Spinal cord (tissue), 10 donors: ENCODE data around the gene LRRC38. TPM values are rescaled to one million over a fixed set of nuclear protein-coding genes. Genes with fewer than 3 reads are reported as not detected.

Experiments used
- DNase-seq, 6 donors: peaks; one replicate each; pipeline versions ENCODE4 v3.0.0 to v3.0.0-alpha.2; 2013 to 2015; ENCODE audit warnings: low spot score in 6 of 6, low read depth in 4 of 6
- H3K27ac ChIP-seq: one replicate; pipeline ENCODE4 v1.5.1; 2013; ENCODE audit warnings: low read depth, low read length, control low read depth
- H3K27me3 ChIP-seq: one replicate; pipeline ENCODE4 v1.6.1; 2013; ENCODE audit warnings: low read length; ENCODE audit not compliant: control insufficient read depth, insufficient read depth
- H3K36me3 ChIP-seq: one replicate; pipeline ENCODE4 v1.6.1; 2013; ENCODE audit warnings: low read length; ENCODE audit not compliant: control insufficient read depth, insufficient read depth
- H3K4me1 ChIP-seq: one replicate; pipeline ENCODE4 v1.6.1; 2013; ENCODE audit warnings: low read length; ENCODE audit not compliant: control insufficient read depth, insufficient read depth
- H3K4me3 ChIP-seq: one replicate; pipeline ENCODE4 v1.5.1; 2013; ENCODE audit warnings: low read depth, low read length, control low read depth
- H3K9me3 ChIP-seq: one replicate; pipeline ENCODE4 v1.6.1; 2013; ENCODE audit warnings: low read length; ENCODE audit not compliant: control insufficient read depth, insufficient read depth
- WGBS: methylation state at CpG from one replicate; pipeline ENCODE4 v1.1.5; 2013; ENCODE audit warnings: missing lambda C conversion rate; ENCODE audit not compliant: insufficient coverage; 5-methylcytosine and 5-hydroxymethylcytosine counted together
- polyA plus RNA-seq, 2 donors: library from polyadenylated mRNA; unstranded; fragments of 120-200 nt; gene quantifications; one replicate each; pipeline ENCODE4 v1.2.1, GENCODE V29; 2013; ENCODE audit not compliant: insufficient read length in 2 of 2
- total RNA-seq, 2 donors: library from RNA; depleted of rRNA in 1 of 2; stranded (reverse); fragments of 120-200 nt in 1 of 2; fragments of >200 nt in 1 of 2; gene quantifications; one replicate each; pipeline versions ENCODE4 v1.2.3 to v1.2.4, GENCODE V29; 2013 to 2014
- donor health status: healthy.

The LRRC38 gene
- total and polyA plus RNA-seq, 4 donors, result 0.55 to 4.8 (median 2.8) TPM

DNA sequence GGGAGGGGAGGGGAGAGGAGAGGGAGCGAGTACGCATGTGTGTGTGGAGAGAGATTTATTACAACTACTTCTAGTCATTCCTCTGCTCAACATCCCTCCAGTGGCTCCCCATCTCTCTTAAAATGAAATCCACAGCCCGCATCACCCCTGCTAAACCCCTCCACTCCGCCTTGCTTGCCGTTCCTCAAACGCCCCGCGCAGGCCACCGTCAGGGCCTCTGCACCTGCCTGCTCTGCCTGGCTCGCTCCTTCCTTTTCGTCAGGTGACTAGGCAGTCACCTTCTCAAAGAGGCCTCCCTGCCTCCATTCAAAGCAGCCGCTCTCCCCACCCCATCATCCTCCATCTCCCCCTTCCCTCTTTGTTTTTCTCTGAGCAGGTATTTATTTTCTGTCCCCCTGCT, 29.9 kb downstream of the LRRC38 start:
- Histone ChIP-seq H3K27ac (no peak overlapping the region), H3K4me3 (no peak overlapping the region), H3K9me3 (no peaks in the 10 kb centered on the region), H3K27me3 (no peaks in the 10 kb centered on the region), H3K4me1 (peaks cover 5% of the 10 kb centered on the region), H3K36me3 (no peaks in the 10 kb centered on the region)
- peak in 1 of 6 donors; percentile 29 for DNase-seq
- WGBS, result 79% methylated on average over 10 of the region's 12 CpGs

- no peak overlapping the region for H3K27ac ChIP-seq
- 93% methylated on average over 2 of the region's 4 CpGs for WGBS
- H3K27me3 ChIP-seq, result no peaks in the 10 kb centered on the region
- H3K4me1 ChIP-seq, result peaks cover 5% of the 10 kb centered on the region
- no peak for DNase-seq
- no peak overlapping the region for H3K4me3 ChIP-seq
- no peaks in the 10 kb centered on the region for H3K36me3 ChIP-seq
- peaks cover under 1% of the 10 kb centered on the region for H3K9me3 ChIP-seq
These were observed 31.2 kb downstream of the LRRC38 start for GRCh38 chr1:13482600-13482999.

- Histone ChIP-seq H3K27me3 (no peaks in the 10 kb centered on the region), H3K4me1 (peaks cover 2% of the 10 kb centered on the region), H3K9me3 (peaks cover 1% of the 10 kb centered on the region), H3K27ac (no peak overlapping the region), H3K36me3 (no peaks in the 10 kb centered on the region), H3K4me3 (no peak overlapping the region)
- no peak for DNase-seq
- 73% methylated on average over 6 of the region's 11 CpGs for whole genome bisulfite sequencing
These were observed 34.5 kb downstream of the LRRC38 start for GRCh38 chr1:13479171-13479856.

- peak in 5 of 6 donors; percentile 7 to 77 (median 23) for DNase-seq
These were observed 35.1 kb downstream of the LRRC38 start for GRCh38 chr1:13478692-13479091.

DNA sequence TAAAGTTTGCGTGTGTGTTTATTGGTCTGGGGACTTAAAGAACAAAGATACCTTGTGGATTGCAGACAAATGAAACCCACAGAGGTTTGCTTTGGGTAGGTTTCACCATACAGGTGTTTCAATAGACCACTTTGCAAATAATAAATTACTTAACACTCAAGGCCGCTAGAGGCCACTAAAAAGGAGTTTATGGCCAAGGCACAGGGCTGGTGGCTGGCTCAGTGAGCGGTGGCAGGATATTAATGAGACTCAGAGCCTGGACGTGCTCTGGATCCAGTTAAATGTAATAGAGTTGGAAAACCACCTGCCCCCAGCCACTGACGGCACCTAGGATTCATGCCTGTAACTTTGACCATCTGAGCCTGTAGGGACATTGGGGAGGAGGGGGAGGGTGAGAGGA, 44.5 kb downstream of the LRRC38 start:
- Histone ChIP-seq H3K4me1 (peaks cover 6% of the 10 kb centered on the region), H3K27ac (no peak overlapping the region), H3K27me3 (no peaks in the 10 kb centered on the region), H3K36me3 (no peaks in the 10 kb centered on the region), H3K9me3 (no peaks in the 10 kb centered on the region), H3K4me3 (no peak overlapping the region)
- peak in 4 of 6 donors; percentile 6 to 85 (median 24) for DNase-seq
- 0% methylated on average over 1 of the region's 5 CpGs for WGBS

More at GRCh38 chr1:13478692-13479091, 35.1 kb downstream of the LRRC38 start:
- Histone ChIP-seq H3K4me3 (no peak overlapping the region), H3K36me3 (no peaks in the 10 kb centered on the region), H3K9me3 (peaks cover 1% of the 10 kb centered on the region), H3K27ac (no peak overlapping the region), H3K27me3 (no peaks in the 10 kb centered on the region), H3K4me1 (no peaks in the 10 kb centered on the region)
- WGBS, result 8% methylated on average over 1 of the region's 2 CpGs

DNA sequence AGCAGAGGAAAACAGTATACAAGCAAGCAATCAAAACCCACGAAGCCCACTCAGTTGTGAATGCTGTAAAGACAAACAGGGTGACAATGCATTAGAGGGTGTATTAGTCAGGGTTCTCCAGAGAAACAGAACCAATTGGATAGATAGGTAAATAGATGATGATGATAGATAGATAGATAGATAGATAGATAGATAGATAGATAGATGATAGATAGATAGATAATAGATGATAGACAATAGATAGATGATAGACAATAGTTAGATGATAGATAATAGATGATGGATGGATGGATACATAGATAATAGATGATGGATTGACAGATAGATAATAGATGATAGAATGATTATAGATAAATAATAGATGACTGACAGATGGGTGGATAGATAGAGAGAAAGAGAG, 48.3 kb downstream of the LRRC38 start:
- Histone ChIP-seq H3K9me3 (no peaks in the 10 kb centered on the region), H3K4me3 (no peak overlapping the region), H3K36me3 (no peaks in the 10 kb centered on the region), H3K27me3 (no peaks in the 10 kb centered on the region), H3K27ac (no peak overlapping the region), H3K4me1 (peaks cover 10% of the 10 kb centered on the region)
- no peak for DNase-seq
- 83% methylated on average over 1 of the region's 1 CpG for WGBS

- H3K36me3 ChIP-seq, result no peaks in the 10 kb centered on the region
- no peak overlapping the region for H3K27ac ChIP-seq
- H3K4me1 ChIP-seq, result peaks cover 4% of the 10 kb centered on the region
- H3K27me3 ChIP-seq, result no peaks in the 10 kb centered on the region
- H3K4me3 ChIP-seq, result no peak overlapping the region
- no peaks in the 10 kb centered on the region for H3K9me3 ChIP-seq
- 75% methylated on average over 5 of the region's 7 CpGs for WGBS
- DNase-seq, result no peak
These were observed 51.1 kb downstream of the LRRC38 start for GRCh38 chr1:13462682-13463081.

GRCh38 chr1:13461977-13462376, 51.8 kb downstream of the LRRC38 start:
- H3K36me3 ChIP-seq, result no peaks in the 10 kb centered on the region
- no peak overlapping the region for H3K4me3 ChIP-seq
- H3K9me3 ChIP-seq, result no peaks in the 10 kb centered on the region
- no peaks in the 10 kb centered on the region for H3K27me3 ChIP-seq
- DNase-seq, result no peak
- WGBS, result 100% methylated on average over 1 of the region's 2 CpGs
- H3K27ac ChIP-seq, result no peak overlapping the region
- H3K4me1 ChIP-seq, result peaks cover 4% of the 10 kb centered on the region

GRCh38 chr1:13456904-13457532, 56.8 kb downstream of the LRRC38 start:
- H3K27me3 ChIP-seq, result no peaks in the 10 kb centered on the region
- DNase-seq, result no peak
- no peak overlapping the region for H3K4me3 ChIP-seq
- WGBS, result 71% methylated on average over 13 of the region's 15 CpGs
- no peaks in the 10 kb centered on the region for H3K4me1 ChIP-seq
- no peak overlapping the region for H3K27ac ChIP-seq
- no peaks in the 10 kb centered on the region for H3K9me3 ChIP-seq
- no peaks in the 10 kb centered on the region for H3K36me3 ChIP-seq

DNA sequence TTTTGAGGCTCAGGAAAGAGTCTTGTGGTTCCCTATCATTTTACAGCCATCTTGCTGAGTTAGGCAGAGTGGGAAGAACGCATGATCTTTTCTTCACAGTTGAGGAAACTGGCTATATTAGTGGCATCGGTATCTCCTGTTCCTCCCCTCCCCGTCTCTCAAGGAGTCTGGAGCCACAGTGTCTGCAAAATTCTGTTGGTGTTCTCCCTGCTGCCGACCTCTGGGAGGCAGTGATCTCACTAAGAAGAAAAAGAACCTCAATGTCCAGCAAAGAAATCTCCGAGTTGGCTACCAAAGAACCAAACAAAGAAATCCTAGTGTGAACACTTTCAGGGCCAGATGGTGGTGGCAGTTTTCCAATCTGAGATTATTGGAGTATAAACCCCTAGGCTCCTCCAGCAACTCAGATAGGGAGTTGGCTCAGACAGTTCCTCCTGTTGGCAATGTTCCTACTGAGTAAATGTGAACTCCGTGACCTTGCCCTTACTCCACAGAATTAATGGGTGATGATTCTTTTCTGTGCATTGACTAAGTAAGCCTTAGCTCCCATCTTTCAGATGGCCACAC, 62.3 kb downstream of the LRRC38 start:
- WGBS, result 80% methylated on average over 2 of the region's 6 CpGs
- Histone ChIP-seq H3K4me3 (no peak overlapping the region), H3K27ac (no peak overlapping the region), H3K27me3 (no peaks in the 10 kb centered on the region), H3K36me3 (no peaks in the 10 kb centered on the region), H3K9me3 (no peaks in the 10 kb centered on the region), H3K4me1 (no peaks in the 10 kb centered on the region)
- DNase-seq, result peak in 2 of 6 donors; percentile 21 to 49
